Loucy (cell line): Measurements from ENCODE around the gene RHD.
"Not testable (repeated sequence)": the region's sequence is repeated elsewhere in the genome, so short reads cannot be mapped to it uniquely, and the experiment has no call there.

Source experiments
- H2AFZ ChIP-seq: fragments of 200-600 bp; sonication (generic); 2 replicates; pipeline ENCODE4 v1.6.0; 2016; ENCODE audit warnings: antibody characterized with exemption, mild to moderate bottlenecking, low read length, moderate library complexity
- H3F3A ChIP-seq: fragments of 200-600 bp; 2 replicates; pipeline ENCODE4 v1.6.0; 2016; ENCODE audit warnings: antibody characterized with exemption, low read depth, mild to moderate bottlenecking
- H3K27me3 ChIP-seq: fragments of 200-600 bp; sonication (generic); 2 replicates; pipeline ENCODE4 v1.6.1; 2014; ENCODE audit warnings: low read length, mild to moderate bottlenecking; ENCODE audit not compliant: insufficient read depth, poor library complexity, severe bottlenecking
- H3K36me3 ChIP-seq: fragments of 200-600 bp; sonication (generic); 2 replicates; pipeline ENCODE4 v1.6.1; 2016; ENCODE audit warnings: low read length; ENCODE audit not compliant: insufficient read depth
- H3K4me1 ChIP-seq: fragments of 200-600 bp; sonication (generic); 2 replicates; pipeline ENCODE4 v1.5.1; 2014; ENCODE audit warnings: low read length, mild to moderate bottlenecking; ENCODE audit not compliant: insufficient read depth, poor library complexity, severe bottlenecking
- H3K4me2 ChIP-seq: fragments of 200-600 bp; sonication (generic); 2 replicates; pipeline ENCODE4 v1.6.0; 2014; ENCODE audit warnings: antibody characterized with exemption, low read length, low read depth, mild to moderate bottlenecking; ENCODE audit not compliant: poor library complexity, severe bottlenecking
- H3K4me3 ChIP-seq: fragments of 200-600 bp; sonication (generic); 2 replicates; pipeline ENCODE4 v1.5.1; 2014; ENCODE audit warnings: low read length, mild to moderate bottlenecking, mixed read lengths; ENCODE audit not compliant: poor library complexity, severe bottlenecking
- H3K79me2 ChIP-seq: fragments of 200-600 bp; sonication (generic); 2 replicates; pipeline ENCODE4 v1.6.1; 2014; ENCODE audit warnings: low read length; ENCODE audit not compliant: insufficient read depth
- H3K9ac ChIP-seq: fragments of 200-600 bp; sonication (generic); 2 replicates; pipeline ENCODE4 v1.6.0; 2014; ENCODE audit warnings: mild to moderate bottlenecking, low read depth, low read length, moderate library complexity; ENCODE audit not compliant: poor library complexity, severe bottlenecking
- H3K9me2 ChIP-seq: fragments of 200-600 bp; sonication (generic); replicated peaks from 2 replicates; pipeline ENCODE4 v1.6.1; 2016; ENCODE audit warnings: low read depth, low read length, mixed read lengths
- H3K9me3 ChIP-seq: fragments of 200-600 bp; sonication (generic); 2 replicates; pipeline ENCODE4 v1.6.1; 2014; ENCODE audit warnings: mild to moderate bottlenecking, antibody characterized with exemption, low read length, low read depth; ENCODE audit not compliant: insufficient read depth
- H4K20me1 ChIP-seq: fragments of 200-600 bp; sonication (generic); 2 replicates; pipeline ENCODE4 v1.6.0; 2014; ENCODE audit warnings: antibody characterized with exemption, low read length, mild to moderate bottlenecking; ENCODE audit not compliant: insufficient read depth, poor library complexity, severe bottlenecking
- CTCF ChIP-seq: fragments of 200-600 bp; sonication (generic); conservative IDR thresholded peaks from 2 replicates; pipeline ENCODE4 v1.5.1; 2014; ENCODE audit warnings: mild to moderate bottlenecking, antibody characterized with exemption, low read length
- EZH2phosphoT487 ChIP-seq: fragments of 200-600 bp; IDR thresholded peaks from 2 replicates; pipeline ENCODE4 v1.6.1; 2018; ENCODE audit warnings: antibody characterized with exemption, mild to moderate bottlenecking, moderate library complexity, borderline replicate concordance

RHD gene

GRCh38 chr1:25360596-25361581, 88.6 kb downstream of the RHD start:
- no peak for TF ChIP-seq CTCF
- TF ChIP-seq EZH2phosphoT487, result no peak
- Histone ChIP-seq H3K27me3 (no peaks in the 10 kb centered on the region), H3K4me2 (no peak overlapping the region), H3K36me3 (peaks cover 47% of the 10 kb centered on the region; the same call in 1 of the 2 replicates), H3K4me1 (no peaks in the 10 kb centered on the region), H3K4me3 (no peak overlapping the region), H3K9me3 (no peaks in the 10 kb centered on the region), H3K79me2 (no peaks in the 10 kb centered on the region), H3F3A (no peaks in the 10 kb centered on the region), H3K9ac (no peak overlapping the region), H2AFZ (no peak overlapping the region), H4K20me1 (no peaks in the 10 kb centered on the region), H3K9me2 (no peaks in the 10 kb centered on the region)

DNA sequence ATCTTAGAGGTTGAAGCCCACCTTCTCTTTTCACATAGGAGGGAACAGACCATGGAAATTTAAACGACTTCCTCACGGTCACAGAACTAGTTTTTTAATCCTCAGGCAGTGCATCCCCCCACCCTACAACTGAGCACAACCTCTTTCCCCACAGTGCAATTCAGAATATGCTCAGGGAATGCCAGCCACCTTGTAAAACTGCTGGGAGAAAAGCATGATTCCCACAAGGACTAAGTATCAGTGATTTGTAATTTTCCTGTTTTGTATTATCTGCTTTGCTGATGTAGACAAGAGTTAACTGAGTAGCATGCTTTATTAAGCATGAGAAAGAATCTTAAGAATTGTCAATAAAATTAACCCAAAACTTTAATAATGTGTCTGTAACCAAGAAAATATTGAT, 89.6 kb downstream of the RHD start:
- no peaks in the 10 kb centered on the region for H3K27me3 ChIP-seq
- no peaks in the 10 kb centered on the region for H3K4me1 ChIP-seq
- no peak overlapping the region for H3K4me3 ChIP-seq
- H3K9me3 ChIP-seq, result no peaks in the 10 kb centered on the region
- H3F3A ChIP-seq, result no peaks in the 10 kb centered on the region
- no peak overlapping the region for H2AFZ ChIP-seq
- H3K79me2 ChIP-seq, result no peaks in the 10 kb centered on the region
- peaks cover 37% of the 10 kb centered on the region; the same call in 1 of the 2 replicates for H3K36me3 ChIP-seq
- no peak overlapping the region for H3K9ac ChIP-seq
- H3K4me2 ChIP-seq, result no peak overlapping the region
- H3K9me2 ChIP-seq, result no peaks in the 10 kb centered on the region
- TF ChIP-seq CTCF (no peak), EZH2phosphoT487 (no peak)
- no peaks in the 10 kb centered on the region for H4K20me1 ChIP-seq

DNA sequence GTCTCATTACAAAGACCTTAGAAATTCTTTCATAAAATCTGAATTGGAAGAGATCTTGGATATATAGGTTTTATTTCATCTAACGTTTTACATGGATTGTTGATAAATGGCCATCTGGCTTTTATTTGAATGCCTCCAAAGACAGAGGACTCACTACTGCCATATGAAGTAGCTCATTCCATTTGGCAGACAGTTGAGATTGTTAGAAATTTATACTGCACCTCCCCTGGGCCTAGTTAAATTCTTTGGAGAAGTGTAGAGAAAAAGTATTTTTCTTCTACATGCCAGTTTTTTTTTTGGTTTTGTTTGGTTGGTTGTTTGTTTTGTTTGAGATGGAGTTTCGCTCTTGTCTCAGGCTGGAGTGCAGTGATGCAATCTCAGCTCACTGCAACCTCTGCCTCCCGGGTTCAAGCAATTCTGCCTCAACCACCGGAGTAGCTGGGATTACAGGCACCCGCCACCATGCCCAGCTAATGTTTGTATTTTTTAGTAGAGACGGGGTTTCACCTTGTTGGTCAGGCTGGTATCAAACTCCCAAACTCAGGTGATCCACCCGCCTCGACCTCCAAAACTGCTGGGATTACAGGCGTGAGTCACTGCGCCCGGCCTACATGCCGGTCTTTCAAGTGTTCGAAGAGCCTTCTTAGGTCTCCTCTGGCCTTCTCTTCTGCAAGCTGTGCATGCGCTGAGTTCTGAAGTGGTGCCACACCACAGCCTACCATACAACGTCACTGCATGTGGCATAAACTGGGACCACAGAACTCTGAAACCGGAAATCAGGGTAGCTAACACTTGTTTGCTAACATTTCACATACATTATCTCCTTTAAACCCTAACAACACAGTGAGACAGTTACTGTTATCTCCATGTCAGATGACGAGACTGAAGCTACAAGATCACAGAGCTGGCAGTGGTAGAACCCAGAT, 90.6 kb downstream of the RHD start:
- H3K9me3 ChIP-seq, H3K9me2 ChIP-seq, H3F3A ChIP-seq, H3K4me2 ChIP-seq, H3K79me2 ChIP-seq, H4K20me1 ChIP-seq, H2AFZ ChIP-seq, H3K4me1 ChIP-seq, H3K27me3 ChIP-seq, H3K4me3 ChIP-seq, H3K9ac ChIP-seq: not testable (repeated sequence)
- H3K36me3 ChIP-seq, result peaks cover 31% of the 10 kb centered on the region; the same call in 1 of the 2 replicates
